Naive thymus-derived CD4-positive, alpha-beta T cell (primary cell): ENCODE measurements around the gene STK40. TPM values are rescaled to one million over a fixed set of nuclear protein-coding genes. Genes with fewer than 3 reads are reported as not detected.
A peak's percentile ranks its signal among the peaks of the same experiment; 100 is the strongest.

Experiments used
- ATAC-seq: fragments of 150-1000 bp; cut with Tn5 transposase; 2 replicates; pipeline ENCODE4 v1.10.0; 2021; ENCODE audit warnings: mild to moderate bottlenecking, moderate library complexity
- CTCF ChIA-PET: fragments of 350-600 bp; sonication (Branson Sonifier 250); formaldehyde crosslinking; loops from one replicate; lab custom pipeline; 2021; ENCODE audit warnings: antibody characterized with exemption; lab: Charles Lee
- POLR2A ChIA-PET: fragments of 350-600 bp; sonication (Branson Sonifier 250); formaldehyde crosslinking; loops from one replicate; lab custom pipeline; 2021; ENCODE audit warnings: antibody characterized with exemption, inconsistent platforms; lab: Charles Lee
- DNase-seq, 9 donors: peaks; one replicate each; pipeline versions ENCODE4 v3.0.0 to v3.0.0-alpha.2; 2020 to 2022; ENCODE audit warnings: mixed read lengths in 1 of 9
- H3K27ac ChIP-seq: one replicate; pipeline ENCODE4 v1.7.0; 2013; ENCODE audit warnings: mild to moderate bottlenecking, low read depth, low read length, moderate library complexity
- H3K27me3 ChIP-seq, 2 donors: one replicate each; pipeline ENCODE4 v1.7.0; 2013; ENCODE audit warnings: low read length in 2 of 2, mild to moderate bottlenecking in 2 of 2, moderate library complexity in 2 of 2; ENCODE audit not compliant: control insufficient read depth in 2 of 2, insufficient read depth in 2 of 2
- H3K36me3 ChIP-seq, 3 experiments: 1 replicate in 2 of 3; 2 replicates in 1 of 3; pipeline ENCODE4 v1.7.0; 2013; ENCODE audit warnings: low read length in 3 of 3, mild to moderate bottlenecking in 3 of 3, moderate library complexity in 1 of 3; ENCODE audit not compliant: insufficient read depth in 3 of 3, control insufficient read depth in 2 of 3
- H3K4me1 ChIP-seq, 2 donors: one replicate each; pipeline ENCODE4 v1.7.0; 2013; ENCODE audit warnings: low read length in 2 of 2, mild to moderate bottlenecking in 2 of 2, moderate library complexity in 1 of 2; ENCODE audit not compliant: control insufficient read depth in 2 of 2, insufficient read depth in 2 of 2
- H3K4me3 ChIP-seq: 2 replicates; pipeline ENCODE4 v1.7.0; 2013; ENCODE audit warnings: mild to moderate bottlenecking, low read length
- H3K9me3 ChIP-seq, 3 experiments: 1 replicate in 2 of 3; 2 replicates in 1 of 3; pipeline ENCODE4 v1.7.0; 2013; ENCODE audit warnings: low read length in 3 of 3; ENCODE audit not compliant: control insufficient read depth in 2 of 3
- H3K27ac Mint-ChIP-seq, 9 donors: one replicate each; pipeline ENCODE4 v1.8.0; 2020 to 2022; ENCODE audit warnings: mixed read lengths in 9 of 9, mild to moderate bottlenecking in 8 of 9, moderate library complexity in 5 of 9, inconsistent platforms in 2 of 9
- H3K27me3 Mint-ChIP-seq, 5 donors: one replicate each; pipeline ENCODE4 v1.8.0; 2021 to 2022; ENCODE audit warnings: mixed read lengths in 5 of 5, mild to moderate bottlenecking in 1 of 5
- H3K36me3 Mint-ChIP-seq, 5 donors: one replicate each; pipeline ENCODE4 v1.8.0; 2020 to 2022; ENCODE audit warnings: mixed read lengths in 5 of 5, mild to moderate bottlenecking in 3 of 5, inconsistent platforms in 1 of 5
- H3K4me1 Mint-ChIP-seq, 7 donors: one replicate each; pipeline ENCODE4 v1.8.0; 2020 to 2022; ENCODE audit warnings: mixed read lengths in 7 of 7, mild to moderate bottlenecking in 3 of 7, inconsistent platforms in 1 of 7
- H3K4me3 Mint-ChIP-seq, 10 donors: one replicate each; pipeline ENCODE4 v1.8.0; 2020 to 2022; ENCODE audit warnings: mild to moderate bottlenecking in 10 of 10, mixed read lengths in 10 of 10, moderate library complexity in 6 of 10, inconsistent platforms in 2 of 10
- H3K9me3 Mint-ChIP-seq, 11 donors: one replicate each; pipeline ENCODE4 v1.8.0; 2020 to 2022; ENCODE audit warnings: mixed read lengths in 11 of 11, mild to moderate bottlenecking in 4 of 11, inconsistent platforms in 1 of 11, moderate library complexity in 1 of 11
- intact Hi-C, 2 donors: fragments of 100-400 bp; cut with micrococcal nuclease; formaldehyde crosslinking; loops; one replicate each; pipeline ENCODE4 v1.15.1; 2023
- polyA plus RNA-seq, 2 donors: library from polyadenylated mRNA; unstranded; fragments of 300-500 nt; fragmentation: Illumina TruSeq; gene quantifications; one replicate each; pipeline ENCODE4 v1.2.3, GENCODE V29; 2021
- total RNA-seq, 6 experiments: library from RNA in 5 of 6; stranded (reverse) in 5 of 6; gene quantifications; 1 replicate in 5 of 6; 2 replicates in 1 of 6; pipeline ENCODE4 v1.2.3 and lab custom pipeline; 2021 to 2026

Gene STK40
- total and polyA plus RNA-seq, 7 experiments from 2014 or later, result 27.6 to 56.8 (median 46.8) TPM

DNA sequence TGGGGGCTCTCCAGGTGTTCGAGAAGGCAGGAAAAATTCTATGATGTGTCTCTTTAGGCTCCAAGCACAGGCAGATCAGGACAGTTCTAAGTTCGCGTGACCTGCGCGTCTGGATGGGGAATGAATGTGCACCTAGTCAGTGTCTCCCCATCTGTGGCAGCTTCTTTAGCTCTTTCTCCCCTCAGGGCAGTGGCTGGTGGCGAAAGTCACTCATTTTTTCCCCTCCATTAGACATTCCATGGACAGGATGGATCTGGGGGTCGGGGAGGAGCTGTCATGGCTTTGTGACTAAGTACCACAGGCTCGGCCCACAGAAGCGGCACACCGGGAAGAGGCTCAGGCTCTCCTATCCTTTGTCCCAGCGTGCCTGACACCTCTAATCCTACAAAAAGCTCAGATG is 31.2 kb downstream of the STK40 start:
- intact Hi-C loops, result no loop called here
- peak overlapping the region in 4 of 9 donors; percentile 19 to 53 (median 28) for H3K27ac Mint-ChIP-seq
- Histone ChIP-seq H3K27ac (no peak overlapping the region), H3K4me3 (no peak overlapping the region), H3K4me1 (peaks cover 4 to 29% of the 10 kb centered on the region in 2 donors), H3K36me3 (peaks cover 0 to 69% (median 8%) of the 10 kb centered on the region in 3 experiments), H3K9me3 (no peaks in the 10 kb centered on the region), H3K27me3 (no peaks in the 10 kb centered on the region)
- H3K9me3 Mint-ChIP-seq, result no peaks in the 10 kb centered on the region
- peak overlapping the region in 1 of 10 donors; percentile 20 for H3K4me3 Mint-ChIP-seq
- POLR2A ChIA-PET, result interaction anchor here (1.1 to 13.8 kb wide), 2 partner anchors 12 to 13 kb away, joined by 4 to 155 read pairs; no protein-coding TSS in a partner anchor
- CTCF ChIA-PET, result interaction anchor here (7.6 kb wide), 1 partner anchor 14 kb away, joined by 115 read pairs; no protein-coding TSS in a partner anchor
- peaks cover 14 to 42% (median 35%) of the 10 kb centered on the region in 7 donors for H3K4me1 Mint-ChIP-seq
- peaks cover 9 to 28% (median 15%) of the 10 kb centered on the region in 5 donors for H3K36me3 Mint-ChIP-seq
- H3K27me3 Mint-ChIP-seq, result no peaks in the 10 kb centered on the region
- ATAC-seq (no peak), DNase-seq (no peak)

DNA sequence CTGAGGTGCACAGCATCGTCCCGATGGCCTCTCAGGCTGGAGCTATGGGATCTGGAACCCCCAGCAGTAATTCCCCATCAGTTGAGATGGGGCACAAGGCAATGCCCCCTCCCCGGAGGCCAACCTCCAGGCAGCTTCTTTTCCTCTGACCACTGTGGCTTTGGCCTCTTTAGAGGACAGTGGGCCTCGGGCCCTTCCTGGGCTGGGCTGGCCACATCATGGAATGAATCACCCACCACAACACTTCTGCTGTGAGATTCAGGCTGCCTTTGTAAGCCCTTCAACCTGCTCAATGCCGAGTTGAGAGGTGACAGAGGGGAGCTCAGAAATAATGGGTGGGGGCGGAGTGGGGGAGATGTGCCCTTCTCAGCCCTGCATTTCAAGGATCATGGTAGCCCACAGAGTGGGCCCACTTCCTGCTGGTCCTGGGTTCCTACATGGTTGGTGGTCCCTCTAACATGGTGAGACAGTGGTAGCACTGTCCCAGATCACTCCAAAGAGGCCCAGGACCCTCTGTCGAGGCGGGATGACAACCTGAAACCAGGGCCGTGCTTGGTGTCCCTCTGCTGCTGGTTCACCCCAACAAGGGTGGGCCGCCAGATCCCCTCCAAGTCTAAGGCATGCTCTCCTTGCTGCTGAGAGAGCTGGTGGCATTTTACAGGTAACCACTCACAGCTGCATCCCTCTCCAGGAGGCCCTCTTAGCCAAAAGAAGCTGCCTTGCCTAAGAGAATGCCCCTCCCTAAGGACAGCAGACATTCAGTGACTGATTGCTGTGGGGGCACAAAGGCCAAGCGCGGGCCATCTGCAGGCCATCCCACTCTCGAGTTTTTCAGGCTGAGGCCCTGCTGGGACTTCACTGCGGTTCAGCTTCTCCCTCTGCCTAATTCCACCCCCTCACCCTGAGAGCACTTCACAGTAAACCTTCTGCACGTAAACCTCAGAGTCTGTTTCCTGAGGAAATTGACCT is 32.5 kb downstream of the STK40 start:
- CTCF ChIA-PET, result interaction anchor here (7.6 kb wide), 1 partner anchor 15 kb away, joined by 115 read pairs; no protein-coding TSS in a partner anchor
- DNase-seq (no peak), ATAC-seq (no peak)
- Mint-ChIP-seq H3K9me3 (no peaks in the 10 kb centered on the region), H3K4me3 (peak overlapping the region in 2 of 10 donors; percentile 27 to 37), H3K27me3 (no peaks in the 10 kb centered on the region), H3K36me3 (peaks cover 8 to 22% (median 14%) of the 10 kb centered on the region in 5 donors), H3K27ac (peak overlapping the region in 5 of 9 donors; percentile 46 to 83 (median 63)), H3K4me1 (peaks cover 6 to 37% (median 34%) of the 10 kb centered on the region in 7 donors)
- peaks cover 4 to 22% of the 10 kb centered on the region in 2 donors for H3K4me1 ChIP-seq
- no peaks in the 10 kb centered on the region for H3K9me3 ChIP-seq
- no peak overlapping the region for H3K27ac ChIP-seq
- intact Hi-C loops, result no loop called here
- H3K4me3 ChIP-seq, result no peak overlapping the region
- peaks cover 6 to 64% (median 12%) of the 10 kb centered on the region in 3 experiments for H3K36me3 ChIP-seq
- POLR2A ChIA-PET, result interaction anchor here (0.6 to 13.8 kb wide), 3 partner anchors 10 to 268 kb away, joined by 3 to 155 read pairs (median 6); no protein-coding TSS in a partner anchor
- H3K27me3 ChIP-seq, result no peaks in the 10 kb centered on the region

DNA sequence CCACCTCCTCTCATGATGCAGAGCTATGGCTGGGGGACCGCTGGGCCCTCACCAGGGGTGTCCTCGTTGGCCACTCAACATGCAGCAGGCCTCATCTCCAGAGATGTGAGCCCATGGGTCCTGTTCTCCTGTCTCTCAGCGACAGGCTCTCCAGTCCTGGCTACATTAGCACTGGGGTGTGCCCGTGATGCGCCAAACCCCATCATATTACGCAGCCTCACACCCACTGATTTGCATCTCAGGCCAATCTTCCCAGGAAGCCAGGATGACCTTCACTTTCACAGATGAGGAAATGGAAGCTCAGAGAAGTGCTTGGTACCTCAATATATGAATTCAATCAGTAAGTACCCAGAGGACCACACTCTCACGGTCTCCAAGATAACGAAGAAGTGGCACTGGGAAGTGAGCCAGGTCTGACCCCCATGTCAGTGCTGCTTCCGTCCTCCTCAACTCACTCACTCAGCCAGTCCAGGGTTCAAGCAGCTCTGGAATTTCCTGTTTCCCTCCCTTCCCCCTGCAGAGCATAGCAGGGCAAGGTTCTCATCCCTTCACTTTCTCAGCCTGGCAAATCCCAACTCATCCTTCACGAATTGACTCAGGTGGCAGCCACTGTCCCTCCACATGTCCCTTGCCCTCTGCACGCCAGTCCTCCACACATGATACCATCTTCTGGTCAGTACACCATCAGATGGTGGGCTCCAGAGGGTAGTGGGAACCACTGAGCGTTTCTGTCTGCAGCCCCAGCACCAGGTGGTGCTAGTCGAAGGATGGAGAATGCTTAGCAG is 33.4 kb downstream of the STK40 start:
- Histone ChIP-seq H3K36me3 (peaks cover 6 to 62% (median 10%) of the 10 kb centered on the region in 3 experiments), H3K27ac (peak overlapping the region; percentile 50), H3K4me3 (no peak overlapping the region), H3K4me1 (peaks cover 4 to 22% of the 10 kb centered on the region in 2 donors), H3K27me3 (no peaks in the 10 kb centered on the region), H3K9me3 (no peaks in the 10 kb centered on the region)
- H3K4me1 Mint-ChIP-seq, result peaks cover 6 to 38% (median 33%) of the 10 kb centered on the region in 7 donors
- ATAC-seq, result no peak
- CTCF ChIA-PET, result interaction anchor here (2.2 to 7.6 kb wide), 3 partner anchors 10 to 67 kb away, joined by 11 to 115 read pairs (median 17); no protein-coding TSS in a partner anchor
- peaks cover 4 to 21% (median 15%) of the 10 kb centered on the region in 5 donors for H3K36me3 Mint-ChIP-seq
- intact Hi-C loops, result no loop called here
- H3K27ac Mint-ChIP-seq, result peak overlapping the region in 8 of 9 donors; percentile 1 to 93 (median 68)
- H3K27me3 Mint-ChIP-seq, result no peaks in the 10 kb centered on the region
- no peaks in the 10 kb centered on the region for H3K9me3 Mint-ChIP-seq
- H3K4me3 Mint-ChIP-seq, result peak overlapping the region in 2 of 10 donors; percentile 27 to 37
- no peak for DNase-seq
- POLR2A ChIA-PET, result interaction anchor here (0.9 to 13.8 kb wide), 3 partner anchors 10 to 34 kb away, joined by 3 to 155 read pairs (median 3); no protein-coding TSS in a partner anchor

DNA sequence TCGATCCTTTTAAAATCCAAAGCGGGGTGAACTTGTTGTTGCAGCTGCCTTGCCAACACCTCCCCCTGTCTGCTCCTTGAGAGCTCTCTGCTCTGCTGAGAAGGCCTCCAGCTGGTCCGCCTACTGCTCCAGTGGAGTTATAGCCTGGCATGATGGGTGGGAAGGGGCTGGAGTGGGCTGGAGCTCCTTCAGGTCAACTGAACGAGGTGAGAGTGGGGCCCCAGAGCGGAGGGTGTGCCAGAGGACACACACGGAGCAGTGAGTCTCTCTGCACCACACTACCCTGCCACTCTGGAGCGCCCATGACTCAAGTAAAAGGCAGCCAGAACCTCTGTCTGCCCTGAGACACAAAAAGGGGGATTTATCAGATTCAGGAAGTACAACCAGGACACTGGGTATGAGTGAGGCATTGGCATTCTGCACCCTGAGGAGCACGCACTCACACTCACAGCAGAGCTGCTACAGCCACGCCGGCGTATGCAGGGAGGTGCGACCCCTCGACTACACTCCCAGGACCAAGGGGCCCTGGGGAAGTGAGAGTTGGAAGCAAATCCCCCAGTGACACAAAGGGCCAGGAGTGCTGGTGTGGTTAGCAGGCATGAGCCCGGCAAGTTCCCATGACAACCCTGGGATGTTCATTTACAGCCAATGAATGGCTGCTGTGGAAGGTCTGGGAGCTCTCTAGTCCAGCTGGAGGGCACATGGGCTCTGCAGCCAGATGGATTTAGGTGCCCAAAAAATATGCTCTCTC is 34.3 kb downstream of the STK40 start:
- intact Hi-C loops, result loop anchor here (1.0 to 2.0 kb wide), 3 partner anchors 17 to 69 kb away; no protein-coding TSS in a partner anchor
- Mint-ChIP-seq H3K27ac (peak overlapping the region in 8 of 9 donors; percentile 75 to 94 (median 88)), H3K27me3 (no peaks in the 10 kb centered on the region), H3K4me3 (peak overlapping the region in 6 of 10 donors; percentile 16 to 74 (median 50)), H3K4me1 (peaks cover 6 to 38% (median 33%) of the 10 kb centered on the region in 7 donors), H3K9me3 (no peaks in the 10 kb centered on the region), H3K36me3 (peaks cover 0 to 22% (median 18%) of the 10 kb centered on the region in 5 donors)
- Histone ChIP-seq H3K36me3 (peaks cover 6 to 64% (median 6%) of the 10 kb centered on the region in 3 experiments), H3K4me3 (no peak overlapping the region), H3K9me3 (no peaks in the 10 kb centered on the region), H3K4me1 (peaks cover 4 to 22% of the 10 kb centered on the region in 2 donors), H3K27me3 (no peaks in the 10 kb centered on the region), H3K27ac (peak overlapping the region; percentile 50)
- peak; percentile 17 for ATAC-seq
- ChIA-PET POLR2A (interaction anchor here (0.5 to 13.8 kb wide), 8 partner anchors 9 to 46 kb away, joined by 3 to 155 read pairs (median 8); partner anchors contain the start of gene LSM10), CTCF (interaction anchor here (0.6 to 7.6 kb wide), 7 partner anchors 8 to 68 kb away, joined by 4 to 115 read pairs (median 6); no protein-coding TSS in a partner anchor)
- peak in 1 of 9 donors; percentile 4 for DNase-seq

DNA sequence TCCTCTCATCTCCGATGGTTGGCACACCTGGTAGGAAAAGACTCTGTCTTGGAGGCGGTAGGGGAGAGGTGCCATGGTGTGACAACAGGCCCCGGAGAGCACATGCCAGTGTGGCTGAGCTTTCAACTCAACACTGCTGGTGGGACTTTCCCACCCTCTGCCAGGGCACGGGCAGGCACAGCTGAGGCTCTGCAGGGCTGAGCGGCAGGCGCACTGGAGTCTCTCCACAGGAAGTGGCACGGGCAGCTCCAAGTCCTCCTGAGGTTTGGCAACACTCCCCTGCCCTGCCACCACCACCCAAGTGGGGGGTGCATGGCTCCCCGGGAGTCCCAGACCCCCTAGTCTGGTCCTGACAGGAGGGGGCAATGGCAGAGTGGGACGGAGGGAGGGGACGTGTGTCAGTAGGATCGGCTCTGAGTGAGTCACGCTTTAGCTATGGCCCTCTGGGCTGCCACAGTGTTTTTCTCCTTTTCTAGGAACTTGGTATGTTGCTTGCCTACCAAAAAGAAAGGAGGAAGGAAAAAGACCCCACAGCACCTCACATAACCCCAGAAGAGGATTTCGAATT is 35.0 kb downstream of the STK40 start:
- ATAC-seq (peak; percentile 96), DNase-seq (peak in 8 of 9 donors; percentile 43 to 75 (median 52))
- Histone ChIP-seq H3K9me3 (no peaks in the 10 kb centered on the region), H3K4me3 (no peak overlapping the region), H3K4me1 (peaks cover 4 to 22% of the 10 kb centered on the region in 2 donors), H3K27ac (peak overlapping the region; percentile 50), H3K27me3 (no peaks in the 10 kb centered on the region), H3K36me3 (peaks cover 6 to 64% (median 10%) of the 10 kb centered on the region in 3 experiments)
- Mint-ChIP-seq H3K4me3 (peak overlapping the region; percentile 17 to 74 (median 50)), H3K4me1 (peaks cover 6 to 38% (median 33%) of the 10 kb centered on the region in 7 donors), H3K36me3 (peaks cover 0 to 22% (median 18%) of the 10 kb centered on the region in 5 donors), H3K9me3 (no peaks in the 10 kb centered on the region), H3K27me3 (no peaks in the 10 kb centered on the region), H3K27ac (peak overlapping the region; percentile 75 to 94 (median 87))
- intact Hi-C loops, result loop anchor here (1.0 to 2.0 kb wide), 6 partner anchors 10 to 70 kb away; partner anchors contain the start of gene LSM10 (in 1 of the 2)
- POLR2A ChIA-PET, result interaction anchor here (0.6 to 13.8 kb wide), 9 partner anchors 10 to 809 kb away, joined by 3 to 155 read pairs (median 4); partner anchors contain the start of gene LSM10
- CTCF ChIA-PET, result interaction anchor here (0.6 to 7.6 kb wide), 9 partner anchors 8 to 71 kb away, joined by 3 to 115 read pairs (median 5); no protein-coding TSS in a partner anchor
